ENCODE data around the gene MLLT10. TPM values are rescaled to one million over a fixed set of nuclear protein-coding genes. Genes with fewer than 3 reads are reported as not detected.

The MLLT10 gene
- total RNA-seq, 1 donor from 2014 or later = 32.3 TPM

DNA sequence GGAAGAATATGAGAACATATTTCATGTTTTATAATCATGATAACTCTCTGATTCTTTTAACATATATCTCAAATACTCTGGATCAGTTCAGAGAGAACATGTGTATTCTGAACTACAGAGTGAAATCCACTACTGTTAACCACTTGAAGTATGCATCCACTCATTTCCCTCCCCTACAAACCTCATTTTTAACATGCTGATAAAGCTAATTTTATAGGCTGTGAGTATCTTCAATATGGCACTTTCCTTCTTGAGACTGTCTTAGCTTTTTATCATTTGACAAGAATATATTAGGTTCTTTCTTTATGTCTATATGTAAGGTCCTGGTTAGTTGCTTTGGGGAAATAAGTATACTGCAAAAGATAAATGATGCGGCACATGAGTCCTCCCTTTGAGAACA, 154.8 kb downstream of the MLLT10 start:
- DNase-seq (ENCODE audit: low read depth) = no peak
- Histone ChIP-seq H3K4me3 (ENCODE audit: low read depth, low read length) (no peak overlapping the region), H3K36me3 (ENCODE audit: control insufficient read depth, insufficient read depth, low read length) (no peaks in the 10 kb centered on the region), H3K27me3 (ENCODE audit: control insufficient read depth, insufficient read depth, low read length) (no peaks in the 10 kb centered on the region)
- TF ChIP-seq, protein P1, sequence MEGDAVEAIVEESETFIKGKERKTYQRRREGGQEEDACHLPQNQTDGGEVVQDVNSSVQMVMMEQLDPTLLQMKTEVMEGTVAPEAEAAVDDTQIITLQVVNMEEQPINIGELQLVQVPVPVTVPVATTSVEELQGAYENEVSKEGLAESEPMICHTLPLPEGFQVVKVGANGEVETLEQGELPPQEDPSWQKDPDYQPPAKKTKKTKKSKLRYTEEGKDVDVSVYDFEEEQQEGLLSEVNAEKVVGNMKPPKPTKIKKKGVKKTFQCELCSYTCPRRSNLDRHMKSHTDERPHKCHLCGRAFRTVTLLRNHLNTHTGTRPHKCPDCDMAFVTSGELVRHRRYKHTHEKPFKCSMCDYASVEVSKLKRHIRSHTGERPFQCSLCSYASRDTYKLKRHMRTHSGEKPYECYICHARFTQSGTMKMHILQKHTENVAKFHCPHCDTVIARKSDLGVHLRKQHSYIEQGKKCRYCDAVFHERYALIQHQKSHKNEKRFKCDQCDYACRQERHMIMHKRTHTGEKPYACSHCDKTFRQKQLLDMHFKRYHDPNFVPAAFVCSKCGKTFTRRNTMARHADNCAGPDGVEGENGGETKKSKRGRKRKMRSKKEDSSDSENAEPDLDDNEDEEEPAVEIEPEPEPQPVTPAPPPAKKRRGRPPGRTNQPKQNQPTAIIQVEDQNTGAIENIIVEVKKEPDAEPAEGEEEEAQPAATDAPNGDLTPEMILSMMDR (IDR thresholded peaks at IDR 0.05; ENCODE audit: insufficient read depth, low read length, poor library complexity, severe bottlenecking) = no peak

DNA sequence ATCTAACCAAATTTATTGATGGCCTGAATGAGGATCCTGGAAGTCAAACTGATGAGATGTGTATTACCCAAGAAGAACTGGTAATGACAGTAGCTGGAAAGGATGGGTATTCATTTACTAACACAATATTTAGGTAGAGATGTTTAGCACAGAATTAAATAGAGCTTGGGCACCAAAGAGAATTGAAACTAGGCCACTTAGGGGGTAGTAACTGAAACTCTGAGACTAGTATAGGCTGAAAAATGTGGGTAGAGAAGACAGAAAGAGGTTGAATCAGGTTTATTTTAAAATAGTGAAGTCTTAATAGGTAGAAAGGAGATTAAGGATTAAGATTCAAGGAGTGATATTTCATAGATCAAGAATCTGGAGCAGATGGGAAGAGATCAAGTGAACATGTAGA, 155.8 kb downstream of the MLLT10 start:
- H3K36me3 ChIP-seq (ENCODE audit: control insufficient read depth, insufficient read depth, low read length) = no peaks in the 10 kb centered on the region
- TF ChIP-seq, protein P1 (IDR thresholded peaks at IDR 0.05; ENCODE audit: insufficient read depth, low read length, poor library complexity, severe bottlenecking) = no peak
- H3K4me3 ChIP-seq (ENCODE audit: low read depth, low read length) = no peak overlapping the region
- no peaks in the 10 kb centered on the region for H3K27me3 ChIP-seq (ENCODE audit: control insufficient read depth, insufficient read depth, low read length)
- DNase-seq (ENCODE audit: low read depth) = no peak

DNA sequence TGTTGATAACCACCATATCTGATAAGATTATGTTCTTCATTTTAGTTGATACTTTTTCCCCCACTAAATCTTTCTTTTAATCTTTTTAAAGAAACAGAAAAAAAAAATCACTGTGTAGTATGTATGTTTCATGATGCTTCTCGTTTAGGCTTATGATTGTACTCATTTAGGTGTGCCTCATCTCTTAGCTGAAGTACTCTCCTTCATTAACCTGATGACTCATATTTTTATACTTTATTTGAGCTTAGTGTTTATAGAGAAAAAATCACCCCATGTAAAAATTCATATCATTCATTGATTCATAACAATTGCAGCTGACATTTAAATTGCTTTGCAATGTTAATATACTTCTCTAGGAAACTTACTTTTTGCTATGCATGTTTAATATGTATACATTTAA, 158.9 kb downstream of the MLLT10 start:
- TF ChIP-seq, protein P1 (IDR thresholded peaks at IDR 0.05; ENCODE audit: insufficient read depth, low read length, poor library complexity, severe bottlenecking) = no peak
- Histone ChIP-seq H3K36me3 (ENCODE audit: control insufficient read depth, insufficient read depth, low read length) (no peaks in the 10 kb centered on the region), H3K27me3 (ENCODE audit: control insufficient read depth, insufficient read depth, low read length) (no peaks in the 10 kb centered on the region), H3K4me3 (ENCODE audit: low read depth, low read length) (no peak overlapping the region)
- no peak for DNase-seq (ENCODE audit: low read depth)

DNA sequence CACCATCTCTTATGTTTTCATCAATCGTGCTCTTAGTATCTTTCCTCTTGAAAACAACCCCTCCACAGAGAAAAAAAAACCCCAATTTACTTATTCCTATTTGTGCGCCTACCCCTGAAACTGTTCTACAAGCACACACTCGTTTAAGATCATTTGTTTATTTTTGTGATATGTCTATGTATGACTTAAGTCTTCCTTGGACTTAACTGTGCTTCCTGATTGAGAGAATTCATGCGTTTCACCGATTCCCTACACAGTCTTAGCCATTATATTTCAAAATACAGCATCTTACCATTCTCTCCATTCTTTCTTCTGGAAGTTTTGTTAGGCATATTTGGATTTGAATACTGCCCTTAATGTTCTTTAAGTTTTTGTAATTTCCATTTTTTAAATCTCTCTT, 159.4 kb downstream of the MLLT10 start:
- DNase-seq (ENCODE audit: low read depth) = no peak
- TF ChIP-seq, protein P1 (IDR thresholded peaks at IDR 0.05; ENCODE audit: insufficient read depth, low read length, poor library complexity, severe bottlenecking) = no peak
- H3K36me3 ChIP-seq (ENCODE audit: control insufficient read depth, insufficient read depth, low read length) = no peaks in the 10 kb centered on the region
- H3K27me3 ChIP-seq (ENCODE audit: control insufficient read depth, insufficient read depth, low read length) = no peaks in the 10 kb centered on the region
- H3K4me3 ChIP-seq (ENCODE audit: low read depth, low read length) = no peak overlapping the region

DNA sequence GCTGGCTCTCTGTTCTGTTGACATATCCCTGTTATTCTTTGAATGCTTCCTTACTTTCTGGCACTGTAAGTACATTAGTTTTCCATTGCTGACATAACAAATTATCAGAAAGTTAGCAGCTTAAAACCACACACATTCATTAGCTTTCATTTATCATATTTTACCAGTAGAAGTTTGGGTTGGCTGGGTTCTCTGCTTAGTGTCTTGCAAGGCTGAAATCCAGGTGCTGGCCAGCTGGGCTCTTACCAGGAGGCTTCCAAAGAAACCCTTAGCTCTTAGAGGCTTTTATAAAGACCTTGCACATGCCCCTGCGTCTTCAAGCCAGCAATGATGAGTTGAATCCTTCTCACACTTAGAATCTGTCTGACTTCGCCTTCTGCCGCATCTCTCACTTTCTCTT, 160.6 kb downstream of the MLLT10 start:
- Histone ChIP-seq H3K27me3 (ENCODE audit: control insufficient read depth, insufficient read depth, low read length) (no peaks in the 10 kb centered on the region), H3K4me3 (ENCODE audit: low read depth, low read length) (no peak overlapping the region), H3K36me3 (ENCODE audit: control insufficient read depth, insufficient read depth, low read length) (no peaks in the 10 kb centered on the region)
- TF ChIP-seq, protein P1 (IDR thresholded peaks at IDR 0.05; ENCODE audit: insufficient read depth, low read length, poor library complexity, severe bottlenecking) = no peak
- no peak for DNase-seq (ENCODE audit: low read depth)

DNA sequence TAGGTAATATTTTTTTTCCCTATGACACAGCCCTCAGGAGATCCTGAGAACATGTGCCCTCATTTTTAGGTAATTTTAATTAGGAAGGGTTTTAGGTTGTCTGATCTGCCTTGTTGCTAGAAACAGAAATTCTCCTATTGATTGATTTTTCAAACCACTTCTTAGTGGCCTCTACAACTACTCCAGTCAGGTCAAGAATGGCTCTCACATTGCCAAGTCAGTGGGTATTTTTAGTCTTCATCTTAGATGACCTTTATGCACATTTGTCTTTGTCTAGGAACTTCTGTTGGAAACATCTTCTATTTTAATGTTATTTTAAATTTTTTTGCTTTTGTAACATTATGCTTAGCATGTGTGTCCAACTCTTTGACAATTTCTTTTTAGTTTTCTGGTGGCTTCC, 162.3 kb downstream of the MLLT10 start:
- Histone ChIP-seq H3K27me3 (ENCODE audit: control insufficient read depth, insufficient read depth, low read length) (no peaks in the 10 kb centered on the region), H3K36me3 (ENCODE audit: control insufficient read depth, insufficient read depth, low read length) (no peaks in the 10 kb centered on the region), H3K4me3 (ENCODE audit: low read depth, low read length) (no peak overlapping the region)
- TF ChIP-seq, protein P1 (IDR thresholded peaks at IDR 0.05; ENCODE audit: insufficient read depth, low read length, poor library complexity, severe bottlenecking) = no peak
- no peak for DNase-seq (ENCODE audit: low read depth)
